GM15510 (cell line): Measurements from ENCODE around the gene LGSN.

Experiments
- POLR2A ChIP-seq: IDR thresholded peaks from 3 replicates; pipeline ENCODE4 v1.6.1; 2011; ENCODE audit warnings: borderline replicate concordance; ENCODE audit not compliant: insufficient read length; ENCODE audit errors: extremely low read depth

LGSN gene

GRCh38 chr6:63268574-63268973, 51.2 kb downstream of the LGSN start:
- no peak for TF ChIP-seq POLR2A

DNA sequence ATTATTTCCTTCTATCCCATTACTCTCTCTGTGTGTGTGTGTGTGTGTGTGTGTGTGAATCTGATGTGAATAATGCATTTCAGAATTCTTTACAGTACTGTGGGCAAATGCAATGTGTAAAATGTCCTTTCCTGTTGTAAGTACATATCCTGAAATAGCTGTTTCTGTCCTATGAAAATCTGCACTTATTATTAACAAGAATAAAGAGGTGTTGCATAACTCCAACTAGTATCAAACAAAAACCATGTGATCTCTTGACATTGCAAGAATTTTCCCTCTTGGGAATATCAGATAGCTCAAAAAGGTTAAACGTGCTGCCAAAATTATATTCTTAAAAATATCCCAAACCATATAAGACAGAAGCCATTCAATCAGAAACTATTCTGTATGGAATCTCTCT, 52.0 kb downstream of the LGSN start:
- TF ChIP-seq POLR2A, result no peak

- TF ChIP-seq POLR2A, result no peak
Observed at GRCh38 chr6:63267046-63267445, 52.7 kb downstream of the LGSN start.

GRCh38 chr6:63263444-63263843, 56.3 kb downstream of the LGSN start:
- no peak for TF ChIP-seq POLR2A

DNA sequence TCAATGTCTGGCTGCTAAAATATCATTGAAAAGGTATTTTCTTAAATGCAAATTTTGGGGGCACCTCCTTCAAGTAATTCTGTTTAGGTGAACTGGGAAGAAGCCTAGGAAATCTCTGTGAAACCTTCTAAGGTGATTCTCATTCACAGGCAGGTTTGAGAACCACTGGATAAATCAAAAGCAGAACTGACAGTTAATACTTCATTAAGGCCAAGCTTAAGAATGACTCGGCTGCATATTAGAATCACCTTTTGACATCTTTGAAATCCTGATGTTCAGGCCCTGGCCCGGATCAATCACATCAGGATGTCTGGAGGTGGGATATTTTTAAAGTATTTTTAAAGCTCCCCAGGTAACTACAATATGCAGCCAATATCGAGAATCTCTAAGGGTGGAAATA, 58.0 kb downstream of the LGSN start:
- TF ChIP-seq POLR2A, result no peak

- TF ChIP-seq POLR2A, result no peak
Observed at GRCh38 chr6:63259153-63259552, 60.6 kb downstream of the LGSN start.

DNA sequence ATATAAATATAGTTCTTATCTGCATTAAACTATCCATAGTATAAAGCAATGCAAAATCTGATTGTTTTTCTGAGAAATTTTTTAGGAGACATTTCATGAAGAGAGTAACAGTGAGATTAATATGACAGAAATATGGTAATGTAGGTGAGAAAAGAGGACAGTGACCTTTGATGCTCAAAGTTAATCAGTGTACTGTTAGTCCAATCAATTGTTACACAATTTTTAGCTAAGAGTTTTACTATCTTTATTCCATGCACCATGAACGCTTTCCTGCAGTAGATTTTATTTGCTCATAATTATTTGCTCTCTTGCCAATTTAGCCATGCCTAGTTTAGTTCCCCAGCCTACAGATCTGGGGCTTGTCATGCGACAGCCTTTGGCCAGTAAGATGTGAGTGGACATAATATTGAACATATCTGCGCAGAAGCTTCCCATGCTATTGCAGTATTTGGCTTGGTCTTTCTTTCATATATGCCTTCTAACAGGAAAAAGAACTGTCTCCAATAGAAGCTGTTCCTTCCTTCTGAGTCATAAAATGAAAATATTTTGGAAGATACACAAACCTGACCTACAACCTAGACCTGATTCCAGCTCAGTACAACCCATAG, 69.8 kb downstream of the LGSN start:
- no peak for TF ChIP-seq POLR2A

GRCh38 chr6:63246581-63246980, 73.2 kb downstream of the LGSN start:
- TF ChIP-seq POLR2A, result no peak

DNA sequence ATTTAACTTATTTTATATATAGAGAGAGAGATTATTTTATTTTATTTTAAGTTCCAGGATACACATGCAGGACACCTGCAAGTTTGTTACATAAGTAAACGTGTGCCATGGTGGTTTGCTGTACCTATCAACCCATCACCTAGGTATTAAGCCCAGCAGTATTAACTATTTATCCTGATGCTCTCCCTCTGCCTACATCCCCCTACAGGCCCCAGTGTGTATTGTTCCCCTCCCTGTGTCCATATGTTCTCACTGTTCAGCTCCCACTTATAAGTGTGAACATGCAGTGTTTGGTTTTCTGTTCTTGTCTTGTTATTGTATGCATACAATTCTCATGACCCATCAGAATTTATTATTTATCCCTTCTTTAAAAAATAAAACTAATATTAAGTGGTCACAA, 73.9 kb downstream of the LGSN start:
- TF ChIP-seq POLR2A, result no peak

DNA sequence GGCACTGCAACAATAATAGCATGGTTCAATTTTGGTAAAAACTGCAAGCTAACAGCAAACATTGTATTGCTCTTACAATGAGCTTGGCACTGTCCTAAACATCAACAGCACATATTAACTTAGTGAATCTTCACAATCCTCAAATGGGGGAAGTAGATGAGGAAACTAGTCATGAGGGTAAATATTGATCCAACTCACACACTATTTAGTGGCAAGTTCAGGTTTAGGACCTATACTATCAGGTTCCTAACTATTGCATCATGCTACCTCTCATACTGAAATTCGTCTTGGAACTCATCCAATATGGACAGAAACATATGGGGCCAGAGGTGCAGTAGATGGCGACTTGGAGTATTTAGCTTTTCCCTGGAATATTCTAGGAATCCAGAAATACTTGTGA, 74.4 kb downstream of the LGSN start:
- TF ChIP-seq POLR2A, result no peak

DNA sequence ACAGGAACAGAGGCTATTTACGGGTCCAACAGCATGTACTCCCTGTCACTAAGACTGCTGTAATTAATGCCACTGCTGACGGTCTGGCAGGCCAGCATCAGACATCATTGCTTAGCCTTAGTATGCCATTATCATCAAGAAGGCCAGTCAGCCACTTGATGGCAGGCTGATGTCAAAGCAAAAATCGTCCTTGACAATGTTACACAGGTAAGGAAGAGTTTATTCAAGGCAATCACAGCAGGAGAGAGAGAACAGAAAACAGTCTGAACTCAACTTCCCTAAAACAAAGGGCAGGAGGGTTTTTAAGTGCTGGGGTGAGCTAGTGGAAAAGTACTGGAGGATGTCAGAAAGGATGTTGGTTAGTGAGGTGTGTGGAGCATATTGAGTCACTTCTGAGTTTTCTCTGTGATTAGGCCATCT, 83.4 kb downstream of the LGSN start:
- no peak for TF ChIP-seq POLR2A
